IMR-90 (cell line): ENCODE results near the gene TMEM81. TPM values are rescaled to one million over a fixed set of nuclear protein-coding genes. Genes with fewer than 3 reads are reported as not detected.

ENCODE experiments used
- ATAC-seq: fragments of 200-7000 bp; cut with Tn5 transposase; 2 replicates; pipeline ENCODE4 v1.9.1; 2020; ENCODE audit warnings: low read depth, mild to moderate bottlenecking, moderate library complexity
- BruUV-seq: library from RNA; stranded (reverse); fragments of 400-500 nt; replicated peaks from 2 replicates; lab custom pipeline; 2021; lab: Mats Ljungman, UMichigan
- CTCF ChIA-PET: fragments of 300-600 bp; formaldehyde crosslinking; extraction: SDS; loops from one replicate; lab custom pipeline; 2021; ENCODE audit warnings: antibody characterized with exemption; lab: Yijun Ruan, JAX
- POLR2A ChIA-PET: fragments of 300-600 bp; sonication (Branson Sonifier 250); formaldehyde crosslinking; loops from one replicate; lab custom pipeline; 2022; ENCODE audit warnings: antibody characterized with exemption; ENCODE audit not compliant: unreplicated experiment; lab: Charles Lee
- DNase-seq: peaks from one replicate; pipeline ENCODE4 v3.0.0; 2013
- H2AFZ ChIP-seq: replicated peaks from 2 replicates; pipeline ENCODE3; 2013; ENCODE audit warnings: low read length, mild to moderate bottlenecking; ENCODE audit not compliant: poor library complexity
- H2AK5ac ChIP-seq: 2 replicates; pipeline ENCODE4 v1.6.1; 2013; ENCODE audit warnings: low read depth, low read length, inconsistent platforms
- H2AK9ac ChIP-seq: replicated peaks from 2 replicates; pipeline ENCODE3; 2013; ENCODE audit warnings: mild to moderate bottlenecking, low read depth, low read length, moderate library complexity; ENCODE audit not compliant: poor library complexity
- H2BK120ac ChIP-seq: 2 replicates; pipeline ENCODE4 v1.6.1; 2013; ENCODE audit warnings: low read depth, low read length, inconsistent platforms
- H2BK15ac ChIP-seq: 3 replicates; pipeline ENCODE4 v1.6.1; 2013; ENCODE audit warnings: low read depth, low read length, inconsistent platforms
- H2BK20ac ChIP-seq: 2 replicates; pipeline ENCODE4 v1.6.1; 2013; ENCODE audit warnings: low read depth, mild to moderate bottlenecking, inconsistent platforms, low read length, moderate library complexity
- H2BK5ac ChIP-seq: 2 replicates; pipeline ENCODE4 v1.6.1; 2013; ENCODE audit warnings: mild to moderate bottlenecking, low read depth, low read length, inconsistent platforms; ENCODE audit not compliant: poor library complexity, severe bottlenecking
- H3K14ac ChIP-seq: replicated peaks from 2 replicates; pipeline ENCODE4 v1.6.1; 2013; ENCODE audit warnings: low read depth, low read length, inconsistent platforms
- H3K18ac ChIP-seq: 2 replicates; pipeline ENCODE4 v1.6.1; 2013; ENCODE audit warnings: low read depth, low read length, control low read depth
- H3K23ac ChIP-seq: 2 replicates; pipeline ENCODE4 v1.6.1; 2013; ENCODE audit warnings: low read depth, low read length, inconsistent platforms
- H3K27ac ChIP-seq: 2 replicates; pipeline ENCODE4 v1.5.1; 2013; ENCODE audit warnings: mild to moderate bottlenecking, control low read depth, low read length; ENCODE audit not compliant: insufficient read depth
- H3K27me3 ChIP-seq: 2 replicates; pipeline ENCODE4 v1.6.1; 2013; ENCODE audit warnings: low read length; ENCODE audit not compliant: control insufficient read depth, insufficient read depth
- H3K36me3 ChIP-seq: 2 replicates; pipeline ENCODE4 v1.6.1; 2013; ENCODE audit warnings: low read length, mixed read lengths; ENCODE audit not compliant: control insufficient read depth, insufficient read depth
- H3K4ac ChIP-seq: 2 replicates; pipeline ENCODE4 v1.6.1; 2013; ENCODE audit warnings: low read depth, low read length, inconsistent platforms
- H3K4me1 ChIP-seq: 2 replicates; pipeline ENCODE4 v1.6.1; 2013; ENCODE audit warnings: low read length, mixed read lengths; ENCODE audit not compliant: control insufficient read depth, insufficient read depth
- H3K4me2 ChIP-seq: 2 replicates; pipeline ENCODE4 v1.6.1; 2013; ENCODE audit warnings: low read depth, mild to moderate bottlenecking, control low read depth, low read length, moderate library complexity
- H3K4me3 ChIP-seq: 2 replicates; pipeline ENCODE4 v1.5.1; 2013; ENCODE audit warnings: low read depth, mild to moderate bottlenecking, control low read depth, low read length, moderate library complexity; ENCODE audit not compliant: insufficient read depth
- H3K56ac ChIP-seq: 2 replicates; pipeline ENCODE4 v1.6.1; 2013; ENCODE audit warnings: low read length, inconsistent platforms; ENCODE audit not compliant: insufficient read depth; ENCODE audit errors: extremely low read depth
- H3K79me1 ChIP-seq, 2 experiments: 2 replicates each; pipeline ENCODE4 v1.6.1; 2013; ENCODE audit warnings: low read length in 2 of 2, inconsistent platforms in 1 of 2, low read depth in 1 of 2
- H3K9ac ChIP-seq: 2 replicates; pipeline ENCODE4 v1.6.1; 2013; ENCODE audit warnings: low read depth, low read length, control low read depth
- H3K9me1 ChIP-seq: 2 replicates; pipeline ENCODE4 v1.6.1; 2013; ENCODE audit warnings: low read length, inconsistent platforms; ENCODE audit not compliant: insufficient read depth
- H3K9me3 ChIP-seq: 2 replicates; pipeline ENCODE4 v1.6.1; 2013; ENCODE audit warnings: low read length; ENCODE audit not compliant: control insufficient read depth, insufficient read depth
- H4K20me1 ChIP-seq: 2 replicates; pipeline ENCODE4 v1.6.1; 2013; ENCODE audit warnings: low read length, inconsistent platforms; ENCODE audit not compliant: insufficient read depth
- H4K5ac ChIP-seq: 2 replicates; pipeline ENCODE4 v1.6.1; 2013; ENCODE audit warnings: mild to moderate bottlenecking, low read depth, low read length, control low read depth
- H4K8ac ChIP-seq, 2 experiments: 2 replicates each; pipeline ENCODE4 v1.6.1; 2013; ENCODE audit warnings: low read depth in 2 of 2, low read length in 2 of 2, control low read depth in 1 of 2, inconsistent platforms in 1 of 2
- H4K91ac ChIP-seq: 2 replicates; pipeline ENCODE4 v1.6.1; 2013; ENCODE audit warnings: low read depth, low read length, inconsistent platforms; ENCODE audit not compliant: insufficient read depth
- CEBPB ChIP-seq: IDR thresholded peaks from 2 replicates; pipeline ENCODE4 v1.6.1; 2012; ENCODE audit warnings: low read depth, low read length, improper control_type of control experiment
- FOS ChIP-seq: fragments of 150-350 bp; IDR thresholded peaks from 2 replicates; pipeline ENCODE4 v1.6.1; 2016; ENCODE audit warnings: low read depth, low read length
- RAD21 ChIP-seq: IDR thresholded peaks from 2 replicates; pipeline ENCODE4 v1.6.1; 2012; ENCODE audit warnings: low read length, improper control_type of control experiment
- RCOR1 ChIP-seq: IDR thresholded peaks from 2 replicates; pipeline ENCODE4 v1.6.1; 2012; ENCODE audit warnings: mild to moderate bottlenecking, low read length, improper control_type of control experiment; ENCODE audit not compliant: insufficient replicate concordance
- USF2 ChIP-seq: fragments of 150-350 bp; IDR thresholded peaks from 2 replicates; pipeline ENCODE4 v1.6.1; 2017; ENCODE audit warnings: mild to moderate bottlenecking, antibody characterized with exemption, low read length, low read depth
- WGBS, 2 experiments: methylation state at CpG; one replicate each; pipeline versions ENCODE4 v1.1.5 to v1.1.7; 2013; ENCODE audit warnings: missing lambda C conversion rate in 2 of 2; ENCODE audit not compliant: insufficient read length in 1 of 2; ENCODE audit errors: extremely low coverage in 2 of 2; 5-methylcytosine and 5-hydroxymethylcytosine counted together
- dilution Hi-C: fragments of 300-500 bp; cut with HindIII; formaldehyde crosslinking; loops from one replicate; pipeline ENCODE4 v1.14.3; 2018; ENCODE audit warnings: low sequenced_read_pairs; ENCODE audit not compliant: unreplicated experiment
- in situ Hi-C: fragments of 300-500 bp; cut with MboI; formaldehyde crosslinking; loops from 3 replicates; pipeline ENCODE4 v1.14.3; 2019; ENCODE audit warnings: low sequenced_read_pairs, inconsistent platforms, mixed read lengths
- intact Hi-C: fragments of 100-400 bp; cut with micrococcal nuclease; formaldehyde crosslinking; loops from 2 replicates; pipeline ENCODE4 v1.10.0; 2022
- polyA plus RNA-seq, 3 experiments: library from polyadenylated mRNA; depleted of rRNA; stranded (reverse); fragments of >200 nt; gene quantifications; 2 replicates each; pipeline ENCODE4 v1.2.3, GENCODE V29; 2012; ENCODE audit warnings: low replicate concordance in 1 of 3
- total RNA-seq: library from RNA; depleted of rRNA; stranded (reverse); fragments of >200 nt; gene quantifications from 2 replicates; pipeline ENCODE4 v1.2.3, GENCODE V29; 2012

TMEM81 gene
- total and polyA plus RNA-seq, 2 of the 4 experiments (the other 2 are of a cell fraction): 1.5 to 1.8 TPM

DNA sequence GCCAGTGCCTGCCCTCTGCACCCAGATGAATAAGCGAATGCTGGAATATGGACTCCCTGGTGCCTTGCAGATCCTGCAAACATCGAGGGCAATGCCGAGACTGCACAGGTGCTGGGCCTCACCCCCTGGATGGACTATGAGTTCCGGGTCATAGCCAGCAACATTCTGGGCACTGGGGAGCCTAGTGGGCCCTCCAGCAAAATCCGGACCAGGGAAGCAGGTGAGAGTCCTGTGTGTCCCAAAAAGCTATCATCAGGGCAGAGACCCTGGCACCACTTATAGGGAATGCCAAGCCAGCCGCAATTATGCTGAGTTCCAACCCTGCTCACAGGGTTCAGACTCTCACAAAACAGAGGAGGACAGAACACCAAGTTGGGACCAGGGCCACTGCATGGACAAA, 17.2 kb downstream of the TMEM81 start:
- dilution Hi-C loops: no loop called here

More for the DNA sequence above, 17.2 kb downstream of the TMEM81 start:
- Histone ChIP-seq H3K4me2 (no peak overlapping the region), H3K14ac (no peak overlapping the region), H3K9me1 (no peaks in the 10 kb centered on the region), H4K5ac (no peak overlapping the region), H2BK120ac (no peak overlapping the region), H3K27me3 (peaks cover 10% of the 10 kb centered on the region), H3K18ac (no peak overlapping the region), H2BK5ac (no peak overlapping the region), H2AK9ac (no peak overlapping the region), H2BK20ac (no peak overlapping the region), H3K9ac (no peak overlapping the region), H3K4ac (no peak overlapping the region), H3K4me3 (no peak overlapping the region), H3K27ac (no peak overlapping the region), H2AK5ac (no peak overlapping the region), H4K8ac (no peak overlapping the region), H3K36me3 (no peaks in the 10 kb centered on the region), H3K56ac (no peak overlapping the region), H3K4me1 (no peaks in the 10 kb centered on the region), H3K23ac (no peak overlapping the region), H3K79me1 (no peaks in the 10 kb centered on the region), H2BK15ac (no peak overlapping the region), H4K20me1 (no peaks in the 10 kb centered on the region), H4K91ac (no peak overlapping the region), H2AFZ (no peak overlapping the region), H3K9me3 (no peaks in the 10 kb centered on the region)
- in situ Hi-C loops: no loop called here
- intact Hi-C loops: no loop called here
- 67% methylated on average over 5 of the region's 6 CpGs; no CpG with 5 or more reads in 1 of the 2 experiments for WGBS, 2 experiments
- no peak for DNase-seq
- TF ChIP-seq USF2: no peak
- no peak for TF ChIP-seq RCOR1
- TF ChIP-seq RAD21: no peak
- TF ChIP-seq FOS: no peak
- TF ChIP-seq CEBPB: no peak
- ChIA-PET POLR2A (no interaction called here), CTCF (interaction anchor here (0.6 kb wide), 1 partner anchor 515 kb away, joined by 3 read pairs; no protein-coding TSS in a partner anchor)
- BruUV-seq: no TSS peak
- no peak for ATAC-seq
